Bone marrow (tissue), 2 donors: ENCODE measurements around the gene GRIK3.

ENCODE experiments used
- DNase-seq, 2 donors: peaks; one replicate each; lab custom pipeline; 2025; lab: John Stamatoyannopoulos, UW

GRIK3 gene

DNA sequence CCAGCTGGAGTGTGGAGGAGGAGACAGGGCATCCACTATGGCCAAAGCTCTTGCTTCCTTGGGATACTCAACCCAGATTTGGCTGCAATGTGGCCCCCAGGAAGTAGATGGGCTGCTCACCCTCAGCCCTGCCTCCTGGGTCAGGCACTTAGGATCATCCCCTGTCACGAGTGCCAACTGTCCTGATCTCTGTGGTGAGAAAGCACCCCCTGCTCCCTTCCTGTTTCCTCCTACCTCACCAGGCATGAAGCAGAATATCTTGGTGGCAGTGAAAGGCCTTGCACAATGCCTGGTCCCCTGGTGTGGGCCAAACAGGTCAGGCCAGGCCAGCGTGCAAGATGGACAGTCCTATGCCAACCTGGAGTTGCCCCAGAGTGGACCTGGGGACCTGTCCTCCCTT is 211.7 kb downstream of the GRIK3 start:
- DNase-seq, result no peak

- no peak for DNase-seq
These were observed 212.9 kb downstream of the GRIK3 start for GRCh38 chr1:36821386-36821785.

GRCh38 chr1:36818771-36819170 is 215.5 kb downstream of the GRIK3 start:
- DNase-seq, result no peak

DNA sequence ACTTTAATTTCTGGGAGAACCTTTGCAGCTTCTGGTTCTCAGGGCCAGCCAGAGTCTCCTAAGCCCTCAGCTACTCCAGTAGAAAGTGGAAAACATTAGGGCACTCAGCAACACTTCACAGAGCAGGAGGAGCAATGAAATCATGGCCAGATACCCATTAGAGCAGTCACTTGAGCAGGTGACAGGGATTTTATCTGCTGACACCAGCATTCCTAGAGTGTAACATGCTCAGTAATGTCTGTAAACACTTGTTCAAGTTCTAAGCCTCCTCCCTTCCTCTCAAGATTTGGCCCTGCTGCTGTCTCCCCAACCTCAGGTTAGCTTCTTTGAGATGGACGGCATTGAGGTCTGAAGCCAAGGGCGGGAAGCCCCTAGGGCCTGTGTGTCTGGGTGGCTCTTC is 218.0 kb downstream of the GRIK3 start:
- no peak for DNase-seq

DNA sequence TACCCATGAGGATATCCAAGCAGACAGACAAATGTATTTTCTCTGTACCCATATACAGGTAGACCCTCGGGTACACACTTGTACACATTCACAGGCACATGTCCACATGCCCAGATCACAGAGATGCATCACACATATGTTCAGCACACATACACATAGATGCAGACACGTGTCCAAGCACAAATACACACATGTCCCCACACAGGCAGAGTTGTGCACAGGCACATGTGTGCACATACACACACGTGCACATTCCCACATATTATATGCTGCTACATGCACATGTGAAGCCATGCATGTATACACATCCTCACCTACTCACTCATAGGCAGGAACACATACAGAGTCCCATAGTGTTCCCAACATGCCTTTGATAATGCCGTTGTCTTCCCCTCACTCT is 219.5 kb downstream of the GRIK3 start:
- no peak for DNase-seq

GRCh38 chr1:36814083-36814482 is 220.2 kb downstream of the GRIK3 start:
- no peak for DNase-seq

DNA sequence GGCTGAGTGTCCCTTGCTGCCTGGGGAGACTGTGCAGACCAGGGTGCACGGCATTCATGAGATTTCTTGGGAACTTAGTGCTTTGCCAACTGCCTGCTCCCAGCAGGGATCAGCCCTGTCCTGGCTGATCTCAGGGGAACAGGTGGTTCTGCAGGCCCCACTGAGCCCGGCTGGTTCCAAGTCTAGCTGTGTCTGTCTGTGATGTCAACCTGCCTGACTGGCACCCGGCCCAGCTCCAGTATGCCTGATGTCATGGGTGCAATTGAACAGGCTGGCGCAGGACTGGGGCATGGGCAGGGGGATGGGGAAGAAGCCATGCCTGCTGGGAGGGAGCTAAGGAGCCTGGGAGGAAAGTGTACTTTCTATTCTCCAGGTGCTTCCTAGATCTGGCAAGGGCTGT is 227.1 kb downstream of the GRIK3 start:
- no peak for DNase-seq

DNA sequence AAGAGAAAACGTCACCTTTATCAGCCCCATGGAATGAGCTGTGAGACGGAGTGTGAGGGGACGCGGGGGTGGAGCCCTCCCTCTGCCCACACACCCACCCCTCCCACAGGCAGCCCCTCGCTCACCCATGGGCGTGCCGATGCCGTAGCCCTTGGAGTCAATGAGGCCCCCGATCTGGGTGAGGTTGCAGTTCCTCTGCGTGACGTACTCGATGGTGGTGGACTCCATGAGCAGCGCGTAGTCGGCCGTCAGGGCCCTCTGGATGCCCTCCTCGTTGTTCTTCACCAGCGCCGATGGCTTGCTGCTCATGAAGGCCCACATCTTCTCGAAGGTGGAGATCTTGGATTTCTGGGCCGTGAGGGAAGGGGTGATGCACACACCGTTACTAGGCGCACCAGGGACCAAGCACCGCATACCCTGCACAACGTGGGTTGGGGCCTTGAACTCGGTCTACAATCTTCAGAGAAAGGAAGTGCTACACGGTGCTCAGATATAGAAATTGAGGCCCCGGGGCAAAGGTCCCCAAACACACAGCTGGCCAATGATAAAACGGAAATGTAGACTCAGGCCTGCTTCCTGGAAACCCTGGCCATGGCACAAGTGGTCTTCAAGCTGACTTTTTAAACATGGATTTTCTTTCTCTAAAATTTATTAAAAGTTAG is 228.2 kb downstream of the GRIK3 start:
- no peak for DNase-seq

- DNase-seq, result no peak
These were observed 229.5 kb downstream of the GRIK3 start for GRCh38 chr1:36804669-36805314.

- DNase-seq, result no peak
These were observed 230.3 kb downstream of the GRIK3 start for GRCh38 chr1:36803868-36804570.

DNA sequence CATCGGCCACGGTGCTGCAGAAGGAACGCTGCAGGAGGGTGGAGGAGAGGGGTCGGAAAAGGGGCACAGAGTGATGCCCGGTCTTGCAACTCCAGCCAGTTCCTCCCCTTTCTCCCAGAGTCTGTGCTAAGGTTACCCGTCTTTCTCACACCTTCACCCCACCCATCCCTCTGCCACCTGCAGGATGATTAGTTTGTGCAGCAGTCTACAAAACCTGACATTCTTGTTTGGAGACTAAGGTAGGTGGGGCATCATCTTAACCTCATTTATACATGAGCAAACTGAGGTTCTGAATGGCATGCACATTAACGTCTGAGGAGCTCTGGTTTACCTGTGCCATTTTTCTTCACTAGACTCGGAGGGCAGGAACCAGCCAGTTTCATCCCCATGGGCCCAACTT is 232.3 kb downstream of the GRIK3 start:
- DNase-seq, result no peak

- DNase-seq, result no peak
These were observed 236.6 kb downstream of the GRIK3 start for GRCh38 chr1:36797761-36798160.

DNA sequence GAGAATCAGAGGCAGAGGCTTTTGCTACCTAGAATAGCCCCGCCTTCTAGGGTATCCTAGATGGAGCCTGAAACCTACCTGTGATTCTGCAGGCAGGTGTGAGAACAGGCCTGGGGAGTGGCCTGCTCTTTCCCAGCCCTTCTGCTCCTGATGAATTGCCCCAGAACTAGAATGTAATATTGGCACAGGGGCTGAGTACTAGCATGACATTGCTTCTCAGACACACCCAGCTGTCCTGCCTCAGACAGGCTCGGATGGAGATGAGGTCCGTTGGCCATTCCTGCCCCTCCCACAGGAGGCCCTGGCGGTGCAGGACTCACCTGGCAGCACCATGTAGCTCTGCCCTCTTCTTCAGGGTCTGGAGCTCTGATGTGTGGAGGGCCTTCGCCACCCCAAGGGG is 237.6 kb downstream of the GRIK3 start:
- DNase-seq, result no peak

DNA sequence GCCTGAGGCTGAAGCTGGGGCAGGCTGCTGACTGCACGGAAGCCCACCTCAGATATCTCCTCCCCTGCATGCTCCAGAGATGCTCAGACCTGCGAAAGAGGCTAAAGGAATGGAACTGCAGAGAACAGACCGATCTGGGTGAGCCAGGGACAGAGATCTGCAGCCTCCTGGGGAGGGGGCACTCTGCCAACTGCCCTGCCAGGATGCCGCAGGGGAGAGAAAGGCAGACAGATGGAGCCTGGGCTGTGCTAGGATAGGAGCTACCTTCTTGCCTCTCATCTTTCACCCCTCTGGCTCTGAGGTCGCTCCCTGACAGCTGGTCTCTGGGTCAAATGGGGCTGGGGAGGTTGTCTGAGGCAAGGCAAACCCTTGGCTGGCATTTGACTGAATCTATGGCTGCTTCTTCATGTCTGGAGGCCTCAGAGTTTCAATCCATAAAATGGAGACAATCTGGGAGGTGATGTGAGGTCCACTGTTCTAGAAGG is 238.2 kb downstream of the GRIK3 start:
- no peak for DNase-seq

DNA sequence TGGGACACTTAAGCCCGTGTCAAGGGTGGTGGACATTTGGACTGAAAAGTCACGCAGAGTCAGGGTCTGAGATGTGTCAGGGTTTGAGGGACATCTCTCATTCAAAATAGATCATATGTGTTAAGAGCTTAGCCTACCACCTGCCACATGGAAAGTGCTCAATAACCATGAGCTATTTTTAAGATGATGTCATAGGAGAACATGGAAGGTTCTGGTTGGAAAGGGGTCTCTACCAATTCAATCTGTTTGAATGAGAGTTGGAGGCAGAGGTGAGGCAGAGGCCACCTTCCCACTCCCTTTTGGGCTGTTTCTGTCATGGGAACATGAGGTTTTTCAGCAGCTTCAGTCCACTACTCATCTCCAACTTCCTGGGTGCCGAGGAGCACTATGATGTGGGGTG is 239.9 kb downstream of the GRIK3 start:
- DNase-seq, result no peak

DNA sequence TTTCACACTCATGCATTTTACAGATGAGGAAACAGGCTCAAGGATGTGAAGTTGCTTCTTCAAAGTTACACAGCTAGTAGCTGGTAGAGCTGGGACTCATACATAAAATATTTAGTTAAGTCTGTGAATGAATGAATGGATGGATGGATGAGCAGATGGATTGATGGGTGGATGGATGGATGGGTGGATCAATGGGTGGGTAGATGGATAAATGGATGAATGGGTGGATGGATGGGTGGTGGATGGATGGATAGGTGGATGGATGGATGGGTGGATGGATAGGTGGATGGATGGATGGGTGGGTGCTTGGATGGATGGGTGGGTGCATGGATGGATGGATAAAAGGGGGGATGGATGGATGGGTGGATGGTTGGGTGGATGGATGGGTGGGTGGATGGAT is 240.9 kb downstream of the GRIK3 start:
- no peak for DNase-seq

DNA sequence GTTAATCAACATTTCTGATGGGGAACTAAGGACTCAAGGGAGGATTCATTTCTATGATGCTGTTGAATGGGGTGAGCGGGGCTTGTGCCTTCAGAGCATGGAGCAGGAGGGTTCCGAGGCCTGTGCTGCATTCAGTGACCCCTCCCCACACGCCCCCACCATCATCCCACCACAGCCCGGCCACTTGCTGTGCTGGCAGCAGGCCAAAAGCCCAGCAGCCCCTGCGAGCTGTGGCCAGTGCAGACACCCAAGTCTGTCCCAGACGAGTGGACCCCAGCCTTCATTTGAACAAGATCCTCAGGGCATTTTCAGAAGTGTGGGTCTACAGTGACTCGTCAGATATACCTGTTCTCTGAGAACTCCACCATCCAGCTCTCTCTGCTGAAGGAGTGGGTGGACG is 242.0 kb downstream of the GRIK3 start:
- no peak for DNase-seq

GRCh38 chr1:36790191-36790590 is 244.1 kb downstream of the GRIK3 start:
- no peak for DNase-seq

DNA sequence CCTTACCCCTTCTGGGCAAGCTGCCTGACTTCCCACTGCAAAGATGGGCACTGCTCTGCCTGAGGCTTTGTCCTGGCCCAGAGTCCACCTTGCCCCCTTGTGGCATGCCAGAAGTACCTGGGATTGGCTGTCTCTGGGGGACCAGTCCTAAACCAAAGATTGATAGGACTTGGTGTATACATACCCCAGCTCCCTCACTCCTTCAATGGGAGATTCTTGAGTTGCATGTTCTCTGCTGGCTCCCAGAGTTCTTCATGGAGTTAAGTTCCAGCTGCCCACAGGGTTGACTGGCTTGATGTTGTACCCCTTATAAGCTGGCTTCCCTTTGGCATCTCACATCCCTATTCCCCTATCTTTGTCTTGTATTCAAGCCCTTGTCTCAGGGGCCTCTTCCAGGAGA is 244.8 kb downstream of the GRIK3 start:
- no peak for DNase-seq

DNA sequence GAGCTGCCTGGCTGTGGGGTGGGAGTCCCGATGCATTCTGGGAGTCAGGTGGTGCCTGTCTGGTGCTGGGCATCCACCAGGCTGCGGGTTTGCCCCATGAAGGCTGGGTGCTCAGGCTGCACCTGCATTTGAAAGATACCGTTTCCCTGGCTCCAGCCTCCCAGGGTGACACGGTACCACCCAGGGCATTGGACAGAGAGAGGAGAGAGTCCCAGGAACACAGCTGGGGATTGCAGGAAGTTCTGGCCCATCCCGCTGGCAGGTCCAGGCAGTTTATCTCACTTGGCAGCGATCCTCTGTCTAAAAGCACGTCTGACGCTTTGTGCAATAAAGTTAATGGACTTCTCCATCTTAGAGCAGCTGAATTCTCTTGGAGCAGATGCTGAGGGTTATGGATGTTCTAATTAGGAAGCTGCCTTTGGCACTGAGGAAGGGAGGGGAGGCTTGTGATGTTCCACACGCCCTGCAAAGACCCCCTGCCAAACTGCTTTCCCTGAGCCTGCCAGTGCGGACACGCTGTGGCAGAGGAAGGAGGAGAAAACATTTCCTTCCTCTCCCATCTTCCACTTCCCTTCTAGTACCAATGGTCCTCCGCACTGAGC is 246.9 kb downstream of the GRIK3 start:
- no peak for DNase-seq

DNA sequence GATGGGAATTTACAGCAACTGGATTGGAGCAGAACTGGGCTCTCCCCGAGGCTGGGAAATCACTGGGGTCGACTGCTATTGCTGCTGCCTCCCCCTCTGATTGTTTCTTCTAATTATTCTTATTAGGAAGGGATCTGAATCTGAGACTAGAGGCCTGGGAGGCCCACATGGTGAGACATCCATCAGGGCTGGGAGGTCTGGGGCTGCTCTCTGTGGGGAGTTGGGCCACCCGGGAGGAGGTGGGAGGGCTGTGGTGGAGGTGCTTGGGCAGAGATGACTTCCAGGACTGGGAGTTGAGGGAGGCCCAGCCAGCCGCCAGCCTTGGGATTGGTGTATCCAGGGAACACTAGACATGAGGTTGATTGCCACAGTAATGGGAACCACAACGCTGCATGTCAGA is 247.9 kb downstream of the GRIK3 start:
- no peak for DNase-seq

DNA sequence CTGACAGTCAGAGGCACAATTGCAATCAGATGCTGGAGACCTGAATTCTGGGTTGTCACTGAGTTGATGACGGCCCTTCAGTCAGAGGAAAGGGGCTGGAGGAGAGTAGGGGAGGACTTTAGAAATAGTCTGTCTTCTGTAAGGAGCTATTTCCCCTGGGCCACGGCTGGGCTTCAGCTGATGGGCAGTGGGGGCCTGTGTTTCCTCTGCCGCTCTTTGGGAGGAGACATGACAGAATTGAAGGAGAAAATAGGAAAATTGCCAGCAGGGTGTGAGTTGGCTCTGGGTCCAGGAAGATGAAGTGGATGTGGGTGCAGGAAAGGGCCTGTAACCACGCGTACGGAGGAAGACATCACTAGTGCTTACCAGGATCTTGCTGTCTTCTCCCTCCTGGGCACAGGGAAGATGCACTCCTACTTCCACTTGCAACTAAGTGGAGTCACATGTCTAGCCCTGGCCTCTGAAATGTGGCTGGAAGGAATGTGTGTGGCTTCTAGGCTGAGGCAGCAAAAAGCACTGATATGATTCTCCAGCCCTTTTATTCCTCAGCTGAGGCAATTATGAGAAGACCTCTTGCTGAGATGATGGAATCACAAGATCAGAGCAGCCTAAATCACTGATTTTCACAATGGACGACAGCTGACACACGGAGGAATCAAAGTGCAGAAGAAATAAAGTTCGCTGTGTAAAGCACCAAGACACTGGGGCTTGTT is 250.0 kb downstream of the GRIK3 start:
- DNase-seq, result no peak
